Vagina (tissue), 2 donors: ENCODE results near the gene PPFIBP2.

Experiments used
- CTCF ChIP-seq, 3 experiments: fragments of 450-650 bp in 2 of 3; fragments of 200-600 bp in 1 of 3; sonication (generic) in 1 of 3; IDR thresholded peaks; one replicate each; pipeline ENCODE4 v1.5.1; 2017 to 2019; ENCODE audit warnings: antibody characterized with exemption in 3 of 3, mild to moderate bottlenecking in 2 of 3, moderate library complexity in 2 of 3
- POLR2A ChIP-seq, 2 donors: fragments of 450-650 bp; IDR thresholded peaks; one replicate each; pipeline ENCODE4 v1.6.1; 2017; ENCODE audit warnings: antibody characterized with exemption in 2 of 2, mild to moderate bottlenecking in 2 of 2, moderate library complexity in 2 of 2
- POLR2AphosphoS5 ChIP-seq, 2 donors: sonication (generic); formaldehyde crosslinking; IDR thresholded peaks; one replicate each; pipeline ENCODE4 v1.9.0; 2017; ENCODE audit warnings: antibody characterized with exemption in 2 of 2, mild to moderate bottlenecking in 2 of 2, low read depth in 1 of 2; ENCODE audit not compliant: insufficient read depth in 1 of 2

DNA sequence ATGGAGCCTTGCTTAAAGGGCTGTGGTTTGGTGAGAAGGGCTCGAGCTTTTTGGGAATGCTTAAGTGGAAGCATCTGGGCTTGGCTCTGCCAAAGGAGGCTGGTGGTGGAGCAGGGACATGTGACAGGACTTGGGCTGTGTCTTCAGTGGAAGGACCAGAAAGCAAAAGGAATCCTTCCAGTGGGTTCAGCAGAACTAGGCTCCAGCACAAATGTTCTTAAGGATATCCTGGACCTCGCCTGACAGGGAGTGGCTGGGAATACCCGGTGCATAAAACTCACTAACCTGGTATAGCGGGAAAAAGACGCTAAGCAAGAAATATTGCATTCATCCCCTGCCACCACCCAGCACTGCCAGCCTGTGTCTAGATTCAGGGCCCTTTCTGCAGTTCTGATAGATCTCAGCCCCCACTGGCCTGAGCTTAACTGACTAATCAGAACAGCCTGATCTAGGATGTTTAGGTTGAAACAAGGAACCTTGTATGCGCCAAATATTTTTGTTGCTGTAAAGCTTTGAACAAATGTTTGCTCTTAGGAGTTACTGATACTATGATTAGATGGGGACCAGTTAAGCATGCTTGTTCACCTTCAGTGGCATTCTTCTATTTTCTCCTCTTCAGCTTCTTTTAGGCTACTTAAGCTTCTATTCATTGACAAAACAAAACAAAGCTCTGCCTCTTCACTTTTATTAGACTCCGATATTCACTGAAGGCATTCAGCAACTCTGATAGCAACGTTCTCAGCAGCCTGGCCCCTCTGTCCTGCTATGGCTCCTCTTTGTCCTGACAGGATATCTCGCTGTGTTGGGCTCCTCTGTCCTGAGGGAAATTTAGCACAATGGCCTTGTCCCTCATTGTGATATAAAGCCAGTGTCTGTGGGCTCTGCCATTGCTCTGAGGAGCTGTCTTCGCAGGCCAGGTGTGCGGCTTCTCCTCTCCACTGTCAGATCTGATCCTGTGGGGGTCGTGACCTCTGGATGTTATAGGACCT, 25.0 kb downstream of the PPFIBP2 start:
- TF ChIP-seq POLR2A (IDR thresholded peaks at IDR 0.05) (no peak), CTCF (IDR thresholded peaks at IDR 0.05) (no peak), POLR2AphosphoS5 (IDR thresholded peaks at IDR 0.05; ENCODE audit: insufficient read depth in 1 of 2, low read depth in 1 of 2) (peak in 1 of 2 donors; percentile 43)
